Liver (tissue), 9 donors: ENCODE measurements around the gene SKAP1. TPM values are rescaled to one million over a fixed set of nuclear protein-coding genes. Genes with fewer than 3 reads are reported as not detected.

Experiments used
- DNase-seq: peaks from one replicate; pipeline ENCODE4 v3.0.0-alpha.2; 2017; ENCODE audit warnings: low spot score
- H3K27ac ChIP-seq, 2 donors: one replicate each; pipeline ENCODE4 v1.7.0; 2013; ENCODE audit warnings: inconsistent platforms in 2 of 2, low read length in 2 of 2, control low read depth in 1 of 2, low read depth in 1 of 2, mild to moderate bottlenecking in 1 of 2
- H3K27me3 ChIP-seq, 4 donors: one replicate each; pipeline versions ENCODE4 v1.6.1 to v1.7.0; 2013; ENCODE audit warnings: low read length in 3 of 4, inconsistent platforms in 1 of 4, mild to moderate bottlenecking in 1 of 4, moderate library complexity in 1 of 4; ENCODE audit not compliant: control insufficient read depth in 4 of 4, insufficient read depth in 4 of 4
- H3K36me3 ChIP-seq, 4 donors: one replicate each; pipeline versions ENCODE4 v1.6.1 to v1.7.0; 2013; ENCODE audit warnings: low read length in 3 of 4, mild to moderate bottlenecking in 3 of 4, low read depth in 1 of 4, moderate library complexity in 1 of 4; ENCODE audit not compliant: control insufficient read depth in 4 of 4, insufficient read depth in 3 of 4
- H3K4me1 ChIP-seq, 4 donors: one replicate each; pipeline versions ENCODE4 v1.6.1 to v1.7.0; 2013; ENCODE audit warnings: low read length in 3 of 4, mild to moderate bottlenecking in 3 of 4, moderate library complexity in 1 of 4; ENCODE audit not compliant: control insufficient read depth in 4 of 4, insufficient read depth in 4 of 4
- H3K4me3 ChIP-seq, 3 donors: one replicate each; pipeline versions ENCODE4 v1.6.1 to v1.7.0; 2013; ENCODE audit warnings: low read length in 3 of 3, control low read depth in 1 of 3, low read depth in 1 of 3, mild to moderate bottlenecking in 1 of 3
- H3K9ac ChIP-seq, 2 donors: one replicate each; pipeline ENCODE4 v1.7.0; 2013; ENCODE audit warnings: low read length in 2 of 2, mild to moderate bottlenecking in 2 of 2, moderate library complexity in 2 of 2, control low read depth in 1 of 2, low read depth in 1 of 2
- H3K9me3 ChIP-seq, 4 donors: one replicate each; pipeline versions ENCODE4 v1.6.1 to v1.7.0; 2013; ENCODE audit warnings: low read length in 3 of 4; ENCODE audit not compliant: control insufficient read depth in 4 of 4
- EGR1 ChIP-seq, 2 donors: IDR thresholded peaks; 2 replicates each; pipeline ENCODE4 v1.6.1; 2016 to 2018; ENCODE audit warnings: antibody characterized with exemption in 2 of 2, low read depth in 2 of 2
- FOXA2 ChIP-seq: IDR thresholded peaks from 2 replicates; pipeline ENCODE4 v1.6.1; 2016; ENCODE audit warnings: antibody characterized with exemption
- GABPA ChIP-seq, 2 donors: IDR thresholded peaks in 1 of 2; conservative IDR thresholded peaks in 1 of 2; 2 replicates each; pipeline ENCODE4 v1.6.1; 2016; ENCODE audit warnings: antibody characterized with exemption in 2 of 2, mild to moderate bottlenecking in 1 of 2, moderate library complexity in 1 of 2
- HNF4A ChIP-seq, 2 donors: conservative IDR thresholded peaks; 2 replicates each; pipeline ENCODE4 v1.6.1; 2016; ENCODE audit warnings: antibody characterized with exemption in 2 of 2, mild to moderate bottlenecking in 2 of 2
- HNF4G ChIP-seq: IDR thresholded peaks from 2 replicates; pipeline ENCODE4 v1.6.1; 2016; ENCODE audit warnings: antibody characterized with exemption
- JUND ChIP-seq, 2 donors: IDR thresholded peaks; 2 replicates each; pipeline ENCODE4 v1.6.1; 2016; ENCODE audit warnings: antibody characterized with exemption in 2 of 2
- NR2F2 ChIP-seq: IDR thresholded peaks from 2 replicates; pipeline ENCODE4 v1.6.1; 2016; ENCODE audit warnings: antibody characterized with exemption
- RAD21 ChIP-seq, 2 donors: IDR thresholded peaks; 2 replicates each; pipeline ENCODE4 v1.6.1; 2016; ENCODE audit warnings: antibody characterized with exemption in 2 of 2, mild to moderate bottlenecking in 2 of 2
- RXRA ChIP-seq, 2 donors: IDR thresholded peaks; 2 replicates each; pipeline ENCODE4 v1.6.1; 2017 to 2018; ENCODE audit warnings: antibody characterized with exemption in 2 of 2, mild to moderate bottlenecking in 1 of 2
- SP1 ChIP-seq: IDR thresholded peaks from 2 replicates; pipeline ENCODE4 v1.6.1; 2018; ENCODE audit warnings: antibody characterized with exemption, mild to moderate bottlenecking
- TAF1 ChIP-seq: conservative IDR thresholded peaks from 2 replicates; pipeline ENCODE4 v1.6.1; 2016; ENCODE audit warnings: antibody characterized with exemption, mild to moderate bottlenecking
- WGBS: extraction: QIAGEN DNeasy Blood & Tissue Kit; methylation state at CpG from one replicate; pipeline ENCODE4 v1.1.7; 2013; 5-methylcytosine and 5-hydroxymethylcytosine counted together
- polyA plus RNA-seq, 2 donors: library from polyadenylated mRNA; stranded (reverse) in 1 of 2; unstranded in 1 of 2; fragments of 200-250 nt in 1 of 2; fragments of >200 nt in 1 of 2; fragmentation: Nextera tagmentation in 1 of 2; extraction: Ambion mirVana in 1 of 2; gene quantifications; one replicate each; pipeline versions ENCODE4 v1.2.1 to v1.2.3, GENCODE V29; 2013 to 2015
- total RNA-seq, 2 donors: library from RNA; depleted of rRNA; stranded (reverse); fragments of >200 nt; gene quantifications; one replicate each; pipeline ENCODE4 v1.2.3, GENCODE V29; 2014
- TF ChIP-seq, protein P1 (sequence below): IDR thresholded peaks from 2 replicates; pipeline ENCODE4 v1.6.1; 2016; ENCODE audit warnings: antibody characterized with exemption
- TF ChIP-seq, protein P2 (sequence below): IDR thresholded peaks from 2 replicates; pipeline ENCODE4 v1.6.1; 2016; ENCODE audit warnings: antibody characterized with exemption
- TF ChIP-seq, protein P3 (sequence below): fragments of 150-350 bp; IDR thresholded peaks from 2 replicates; pipeline ENCODE4 v1.5.1; 2017; ENCODE audit warnings: improper control_type of control experiment, low read depth, low read length; ENCODE audit not compliant: missing input control
- TF ChIP-seq, protein P4 (sequence below): IDR thresholded peaks from 2 replicates; pipeline ENCODE4 v1.6.1; 2016; ENCODE audit warnings: antibody characterized with exemption
- TF ChIP-seq, protein P5 (sequence below): IDR thresholded peaks from 2 replicates; pipeline ENCODE4 v1.6.1; 2016; ENCODE audit warnings: antibody characterized with exemption, mild to moderate bottlenecking
- donor health status: healthy.
- donor health status: healthy.
- donor health status: healthy.
- donor health status: healthy.
- donor health status: healthy.

The SKAP1 gene
- total and polyA plus RNA-seq, 4 donors, result 2.5 to 20.8 (median 11.3) TPM

DNA sequence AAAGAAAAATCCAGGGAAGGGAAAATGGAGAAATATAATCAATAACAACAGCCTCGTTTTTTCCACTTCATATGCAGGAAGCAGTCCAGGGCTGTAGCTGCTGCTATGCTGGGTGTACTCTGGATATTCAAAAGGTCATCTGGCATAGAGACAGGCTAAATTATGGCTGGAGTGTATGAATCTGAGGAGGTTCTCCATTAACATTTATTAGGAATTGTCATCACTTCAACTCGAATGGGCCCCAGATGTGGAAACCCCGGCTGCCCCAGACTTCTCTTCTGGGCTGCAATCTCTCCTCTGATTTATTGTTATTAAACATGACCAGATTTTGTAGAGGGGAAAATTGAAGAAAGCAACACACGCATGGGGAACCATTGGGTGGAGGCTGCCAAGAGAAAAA is 33.5 kb upstream of the SKAP1 start:
- no peak overlapping the region for H3K27ac ChIP-seq
- 64% methylated on average over 4 of the region's 4 CpGs for WGBS
- no peak overlapping the region for H3K4me3 ChIP-seq
- H3K27me3 ChIP-seq, result peaks cover 0 to 10% (median 2%) of the 10 kb centered on the region in 4 donors
- TF ChIP-seq, protein P1, sequence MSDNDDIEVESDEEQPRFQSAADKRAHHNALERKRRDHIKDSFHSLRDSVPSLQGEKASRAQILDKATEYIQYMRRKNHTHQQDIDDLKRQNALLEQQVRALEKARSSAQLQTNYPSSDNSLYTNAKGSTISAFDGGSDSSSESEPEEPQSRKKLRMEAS, result no peak
- TF ChIP-seq, protein P2, sequence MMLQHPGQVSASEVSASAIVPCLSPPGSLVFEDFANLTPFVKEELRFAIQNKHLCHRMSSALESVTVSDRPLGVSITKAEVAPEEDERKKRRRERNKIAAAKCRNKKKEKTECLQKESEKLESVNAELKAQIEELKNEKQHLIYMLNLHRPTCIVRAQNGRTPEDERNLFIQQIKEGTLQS, result no peak
- TF ChIP-seq, protein P3, sequence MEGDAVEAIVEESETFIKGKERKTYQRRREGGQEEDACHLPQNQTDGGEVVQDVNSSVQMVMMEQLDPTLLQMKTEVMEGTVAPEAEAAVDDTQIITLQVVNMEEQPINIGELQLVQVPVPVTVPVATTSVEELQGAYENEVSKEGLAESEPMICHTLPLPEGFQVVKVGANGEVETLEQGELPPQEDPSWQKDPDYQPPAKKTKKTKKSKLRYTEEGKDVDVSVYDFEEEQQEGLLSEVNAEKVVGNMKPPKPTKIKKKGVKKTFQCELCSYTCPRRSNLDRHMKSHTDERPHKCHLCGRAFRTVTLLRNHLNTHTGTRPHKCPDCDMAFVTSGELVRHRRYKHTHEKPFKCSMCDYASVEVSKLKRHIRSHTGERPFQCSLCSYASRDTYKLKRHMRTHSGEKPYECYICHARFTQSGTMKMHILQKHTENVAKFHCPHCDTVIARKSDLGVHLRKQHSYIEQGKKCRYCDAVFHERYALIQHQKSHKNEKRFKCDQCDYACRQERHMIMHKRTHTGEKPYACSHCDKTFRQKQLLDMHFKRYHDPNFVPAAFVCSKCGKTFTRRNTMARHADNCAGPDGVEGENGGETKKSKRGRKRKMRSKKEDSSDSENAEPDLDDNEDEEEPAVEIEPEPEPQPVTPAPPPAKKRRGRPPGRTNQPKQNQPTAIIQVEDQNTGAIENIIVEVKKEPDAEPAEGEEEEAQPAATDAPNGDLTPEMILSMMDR, result no peak
- TF ChIP-seq TAF1 (no peak), EGR1 (IDR thresholded peaks at IDR 0.05; ENCODE audit: low read depth in 2 of 2) (no peak), JUND (IDR thresholded peaks at IDR 0.05) (no peak), SP1 (no peak), HNF4G (no peak), GABPA (IDR thresholded peaks at IDR 0.05 in 1 of 2, conservative IDR thresholded peaks at IDR 0.05 in 1 of 2) (no peak), RXRA (IDR thresholded peaks at IDR 0.05) (no peak)
- TF ChIP-seq, protein P4, sequence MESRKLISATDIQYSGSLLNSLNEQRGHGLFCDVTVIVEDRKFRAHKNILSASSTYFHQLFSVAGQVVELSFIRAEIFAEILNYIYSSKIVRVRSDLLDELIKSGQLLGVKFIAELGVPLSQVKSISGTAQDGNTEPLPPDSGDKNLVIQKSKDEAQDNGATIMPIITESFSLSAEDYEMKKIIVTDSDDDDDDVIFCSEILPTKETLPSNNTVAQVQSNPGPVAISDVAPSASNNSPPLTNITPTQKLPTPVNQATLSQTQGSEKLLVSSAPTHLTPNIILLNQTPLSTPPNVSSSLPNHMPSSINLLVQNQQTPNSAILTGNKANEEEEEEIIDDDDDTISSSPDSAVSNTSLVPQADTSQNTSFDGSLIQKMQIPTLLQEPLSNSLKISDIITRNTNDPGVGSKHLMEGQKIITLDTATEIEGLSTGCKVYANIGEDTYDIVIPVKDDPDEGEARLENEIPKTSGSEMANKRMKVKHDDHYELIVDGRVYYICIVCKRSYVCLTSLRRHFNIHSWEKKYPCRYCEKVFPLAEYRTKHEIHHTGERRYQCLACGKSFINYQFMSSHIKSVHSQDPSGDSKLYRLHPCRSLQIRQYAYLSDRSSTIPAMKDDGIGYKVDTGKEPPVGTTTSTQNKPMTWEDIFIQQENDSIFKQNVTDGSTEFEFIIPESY, result no peak
- H3K36me3 ChIP-seq, result no peaks in the 10 kb centered on the region
- DNase-seq, result no peak
- H3K9ac ChIP-seq, result no peak overlapping the region
- H3K4me1 ChIP-seq, result no peaks in the 10 kb centered on the region
- no peaks in the 10 kb centered on the region for H3K9me3 ChIP-seq

DNA sequence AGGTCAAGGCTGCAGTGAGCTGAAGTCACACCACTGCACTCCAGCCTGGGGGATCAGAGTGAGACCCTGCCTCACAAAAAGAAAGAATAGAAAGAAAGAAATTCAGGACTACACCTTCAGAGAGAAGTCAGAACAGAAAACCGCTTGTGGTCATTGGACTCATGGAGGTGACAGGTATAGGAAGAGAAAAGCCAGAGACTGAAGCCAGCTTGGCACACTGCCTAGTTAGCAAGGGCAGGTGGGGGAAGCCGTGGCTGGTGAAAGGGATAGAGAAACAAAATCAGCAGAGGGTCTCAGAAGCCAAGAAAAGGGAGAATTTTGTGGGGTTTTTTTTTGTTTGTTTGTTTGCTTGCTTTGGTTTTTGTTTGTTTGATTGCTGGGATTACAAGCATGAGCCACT is 32.9 kb upstream of the SKAP1 start:
- no peaks in the 10 kb centered on the region for H3K36me3 ChIP-seq
- TF ChIP-seq RAD21 (IDR thresholded peaks at IDR 0.05), result no peak
- no peak for TF ChIP-seq HNF4G
- H3K9me3 ChIP-seq, result no peaks in the 10 kb centered on the region
- H3K27me3 ChIP-seq, result peaks cover 0 to 10% (median 2%) of the 10 kb centered on the region in 4 donors
- no peak overlapping the region for H3K9ac ChIP-seq
- WGBS, result 79% methylated on average over 2 of the region's 2 CpGs
- no peak for DNase-seq
- H3K4me1 ChIP-seq, result no peaks in the 10 kb centered on the region
- no peak overlapping the region for H3K4me3 ChIP-seq
- no peak overlapping the region for H3K27ac ChIP-seq

DNA sequence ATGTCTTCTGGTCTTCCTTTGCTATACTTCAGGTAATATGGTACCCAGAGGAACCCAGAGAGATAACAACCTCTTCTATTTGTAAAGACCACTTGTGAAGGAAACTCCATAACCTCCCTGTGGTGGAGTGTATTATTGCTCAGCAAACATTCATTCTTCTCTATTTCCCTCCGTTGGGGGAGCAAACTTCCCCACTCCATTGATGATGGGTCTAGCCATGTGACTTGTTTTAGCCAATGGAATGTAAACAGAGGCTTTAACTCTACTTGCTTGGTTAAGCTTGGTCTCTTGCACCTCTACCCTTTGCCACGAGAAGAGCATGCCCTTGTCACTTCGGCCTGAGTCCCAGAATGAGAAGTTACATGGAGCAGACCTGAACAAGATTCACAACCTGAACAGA is 30.0 kb upstream of the SKAP1 start:
- Histone ChIP-seq H3K36me3 (no peaks in the 10 kb centered on the region), H3K9me3 (no peaks in the 10 kb centered on the region), H3K27me3 (peaks cover 0 to 12% (median 2%) of the 10 kb centered on the region in 4 donors), H3K9ac (no peak overlapping the region), H3K27ac (no peak overlapping the region), H3K4me3 (no peak overlapping the region), H3K4me1 (peaks cover 0 to 9% (median 6%) of the 10 kb centered on the region in 4 donors)
- DNase-seq, result no peak
- 63% methylated on average over 3 of the region's 3 CpGs for WGBS
- TF ChIP-seq TAF1, result no peak
- TF ChIP-seq RAD21 (IDR thresholded peaks at IDR 0.05), result no peak
- TF ChIP-seq FOXA2, result no peak
- TF ChIP-seq SP1, result no peak
- no peak for TF ChIP-seq NR2F2
- TF ChIP-seq, protein P3, result no peak
- TF ChIP-seq HNF4A (conservative IDR thresholded peaks at IDR 0.05), result no peak
- no peak for TF ChIP-seq RXRA (IDR thresholded peaks at IDR 0.05)
- no peak for TF ChIP-seq GABPA (IDR thresholded peaks at IDR 0.05 in 1 of 2, conservative IDR thresholded peaks at IDR 0.05 in 1 of 2)
- TF ChIP-seq HNF4G, result no peak
- TF ChIP-seq, protein P5, sequence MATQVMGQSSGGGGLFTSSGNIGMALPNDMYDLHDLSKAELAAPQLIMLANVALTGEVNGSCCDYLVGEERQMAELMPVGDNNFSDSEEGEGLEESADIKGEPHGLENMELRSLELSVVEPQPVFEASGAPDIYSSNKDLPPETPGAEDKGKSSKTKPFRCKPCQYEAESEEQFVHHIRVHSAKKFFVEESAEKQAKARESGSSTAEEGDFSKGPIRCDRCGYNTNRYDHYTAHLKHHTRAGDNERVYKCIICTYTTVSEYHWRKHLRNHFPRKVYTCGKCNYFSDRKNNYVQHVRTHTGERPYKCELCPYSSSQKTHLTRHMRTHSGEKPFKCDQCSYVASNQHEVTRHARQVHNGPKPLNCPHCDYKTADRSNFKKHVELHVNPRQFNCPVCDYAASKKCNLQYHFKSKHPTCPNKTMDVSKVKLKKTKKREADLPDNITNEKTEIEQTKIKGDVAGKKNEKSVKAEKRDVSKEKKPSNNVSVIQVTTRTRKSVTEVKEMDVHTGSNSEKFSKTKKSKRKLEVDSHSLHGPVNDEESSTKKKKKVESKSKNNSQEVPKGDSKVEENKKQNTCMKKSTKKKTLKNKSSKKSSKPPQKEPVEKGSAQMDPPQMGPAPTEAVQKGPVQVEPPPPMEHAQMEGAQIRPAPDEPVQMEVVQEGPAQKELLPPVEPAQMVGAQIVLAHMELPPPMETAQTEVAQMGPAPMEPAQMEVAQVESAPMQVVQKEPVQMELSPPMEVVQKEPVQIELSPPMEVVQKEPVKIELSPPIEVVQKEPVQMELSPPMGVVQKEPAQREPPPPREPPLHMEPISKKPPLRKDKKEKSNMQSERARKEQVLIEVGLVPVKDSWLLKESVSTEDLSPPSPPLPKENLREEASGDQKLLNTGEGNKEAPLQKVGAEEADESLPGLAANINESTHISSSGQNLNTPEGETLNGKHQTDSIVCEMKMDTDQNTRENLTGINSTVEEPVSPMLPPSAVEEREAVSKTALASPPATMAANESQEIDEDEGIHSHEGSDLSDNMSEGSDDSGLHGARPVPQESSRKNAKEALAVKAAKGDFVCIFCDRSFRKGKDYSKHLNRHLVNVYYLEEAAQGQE, result no peak
- TF ChIP-seq EGR1 (IDR thresholded peaks at IDR 0.05; ENCODE audit: low read depth in 2 of 2), result no peak
- no peak for TF ChIP-seq JUND (IDR thresholded peaks at IDR 0.05)
- TF ChIP-seq, protein P2, result no peak
